Measurements from ENCODE around the gene PHLDA3. TPM values are rescaled to one million over a fixed set of nuclear protein-coding genes. Genes with fewer than 3 reads are reported as not detected.

PHLDA3 gene
- total and polyA plus RNA-seq, 2 of the 13 experiments (the other 11 are each of a cell fraction or from before 2014, with no cell fraction given) = 16.7 to 33.6 TPM

- in situ Hi-C loops (cut with HindIII; ENCODE audit: extremely low pct_ligation_motif_present, low pct_unique_long_range_greater_than_20kb) = no loop called here
- POLR2A ChIA-PET = no interaction called here
- no peak overlapping the region for H3K9ac ChIP-seq (ENCODE audit: insufficient read depth, low read depth, low read length)
- H3K36me3 ChIP-seq (replicated peaks in 1 of 2; ENCODE audit: control insufficient read depth in 1 of 2, insufficient read depth in 2 of 2, low read length in 2 of 2) = no peaks in the 10 kb centered on the region
- no peak for FAIRE-seq
- intact Hi-C loops (cut with micrococcal nuclease; ENCODE audit: unreplicated experiment) = no loop called here
- ATAC-seq = no peak
- no TSS peak for BruUV-seq (replicated peaks)
- H3K9me3 ChIP-seq (ENCODE audit: low read length) = no peaks in the 10 kb centered on the region
- no peaks in the 10 kb centered on the region for H4K20me1 ChIP-seq (ENCODE audit: insufficient read depth, low read length)
- H3K4me1 ChIP-seq (ENCODE audit: insufficient read depth, low read length) = peaks cover 19% of the 10 kb centered on the region
- no peaks in the 10 kb centered on the region for H3K79me2 ChIP-seq (ENCODE audit: insufficient read depth, low read length)
- no peak for DNase-seq (ENCODE audit: low spot score)
- H3K27ac ChIP-seq (ENCODE audit: extremely low read length, insufficient read depth, low read length) = no peak overlapping the region
- CTCF ChIA-PET (ENCODE audit: low intra/inter-chr PET ratio, low total read pairs) = no interaction called here
- no peak overlapping the region for H3K4me3 ChIP-seq (replicated peaks in 1 of 3; ENCODE audit: insufficient read depth in 1 of 3, low read depth in 2 of 3, low read length in 3 of 3)
- H3K4me2 ChIP-seq (ENCODE audit: low read depth, low read length) = no peak overlapping the region
- TF ChIP-seq IKZF5 (CRISPR knock-in tag; IDR thresholded peaks at IDR 0.05) (no peak), POLR2AphosphoS2 (IDR thresholded peaks at IDR 0.05; ENCODE audit: low read depth, low read length) (no peak), HOXA5 (CRISPR knock-in tag; IDR thresholded peaks at IDR 0.05) (no peak), HMGXB3 (CRISPR knock-in tag; IDR thresholded peaks at IDR 0.05; ENCODE audit: borderline replicate concordance) (no peak), TAF1 (CRISPR knock-in tag; IDR thresholded peaks at IDR 0.05) (no peak), GLMP (CRISPR knock-in tag; IDR thresholded peaks at IDR 0.05; ENCODE audit: borderline replicate concordance) (no peak), NCOA2 (CRISPR knock-in tag; IDR thresholded peaks at IDR 0.05) (no peak), ZBTB49 (CRISPR knock-in tag; IDR thresholded peaks at IDR 0.05; ENCODE audit: borderline replicate concordance) (no peak), ZNF335 (CRISPR knock-in tag; IDR thresholded peaks at IDR 0.05) (no peak), SRY (CRISPR knock-in tag; IDR thresholded peaks at IDR 0.05) (no peak), XBP1 (CRISPR knock-in tag; IDR thresholded peaks at IDR 0.05) (no peak), ESRRA (CRISPR knock-in tag; IDR thresholded peaks at IDR 0.05; ENCODE audit: low read depth) (no peak), ZNF124 (CRISPR knock-in tag; IDR thresholded peaks at IDR 0.05) (no peak), HOXA9 (CRISPR knock-in tag; IDR thresholded peaks at IDR 0.05; ENCODE audit: borderline replicate concordance) (no peak)
- H3K27me3 ChIP-seq (ENCODE audit: control insufficient read depth in 1 of 2, insufficient read depth in 2 of 2, low read length in 2 of 2) = peaks cover 4 to 32% of the 10 kb centered on the region in 2 experiments; a peak in 4 of 5 replicates
- 45% methylated on average over 4 of the region's 4 CpGs for WGBS (ENCODE audit: low lambda C conversion rate)
- H2AFZ ChIP-seq (ENCODE audit: low read length) = no peak overlapping the region
These were observed 14.4 kb downstream of the PHLDA3 start for GRCh38 chr1:201454608-201455007.
